GM12892 (cell line): ENCODE measurements around the gene EIF3J.

Experiments used
- POLR2A ChIP-seq: IDR thresholded peaks from 2 replicates; pipeline ENCODE4 v1.6.1; 2011; ENCODE audit warnings: low read depth, low read length, control low read depth
- POLR2AphosphoS5 ChIP-seq: IDR thresholded peaks from 2 replicates; pipeline ENCODE4 v1.6.1; 2011; ENCODE audit warnings: low read depth, low read length, control low read depth
- TAF1 ChIP-seq: IDR thresholded peaks from 2 replicates; pipeline ENCODE4 v1.6.1; 2011; ENCODE audit warnings: low read depth, mild to moderate bottlenecking, control low read depth, low read length, borderline replicate concordance

DNA sequence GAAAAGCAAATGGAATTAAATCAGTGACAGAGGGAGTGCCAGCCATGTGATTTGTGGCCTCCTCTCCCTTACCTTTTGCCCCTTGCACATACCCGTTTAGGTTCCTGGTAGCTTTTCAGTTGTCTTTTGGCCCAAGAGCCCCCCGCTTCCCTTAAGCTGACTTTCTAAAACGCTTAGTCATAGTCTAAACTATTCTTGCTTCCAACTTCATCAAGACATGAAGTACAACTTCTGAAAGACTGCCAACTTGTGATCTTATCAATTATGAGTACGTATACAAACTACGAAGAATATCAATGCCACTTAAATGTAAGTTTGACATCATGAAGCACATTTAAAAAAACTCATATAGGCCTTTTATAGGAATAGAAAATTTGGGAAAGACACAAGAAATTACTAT lies 61.9 kb downstream of the EIF3J start:
- no peak for TF ChIP-seq POLR2A
- no peak for TF ChIP-seq TAF1
- TF ChIP-seq POLR2AphosphoS5 = no peak
